Right ventricle myocardium superior (tissue), 1 donor: ENCODE results near the gene CIART. TPM values are rescaled to one million over a fixed set of nuclear protein-coding genes. Genes with fewer than 3 reads are reported as not detected.

ENCODE experiments used
- ATAC-seq: fragments of 200-7000 bp; cut with Tn5 transposase; one replicate; pipeline ENCODE4 v1.9.1; 2020; ENCODE audit warnings: mild to moderate bottlenecking; ENCODE audit not compliant: poor library complexity
- DNase-seq: peaks from one replicate; pipeline ENCODE4 v3.0.0-alpha.2; 2020
- intact Hi-C: fragments of 100-400 bp; cut with DNase I; formaldehyde crosslinking; loops from one replicate; pipeline ENCODE4 v1.11.2; 2022
- total RNA-seq: library from RNA; stranded (reverse); fragmentation: NEBNext Ultra II Directional; extraction: Animal tissue kit (Norgen Biotek cat#: 25700); gene quantifications from one replicate; pipeline ENCODE4 v1.2.1, GENCODE V29; 2021
- donor health status: DM: no; HTN: yes; CAD: no; lungs with severe emphysema.

Gene CIART
- total RNA-seq, 1 donor from 2014 or later, result 11.8 TPM

- DNase-seq (peak; percentile 57), ATAC-seq (peak; percentile 45)
- intact Hi-C loops, result no loop called here
Measured at GRCh38 chr1:150257624-150258585, 24.4 kb upstream of the CIART start, which contains the start of gene CA14. Gene CA14, plus strand, starts transcription at chr1:150257774. Its CDS starts 355 bp downstream, at chr1:150258129.

- ATAC-seq, result peak; percentile 21
- DNase-seq, result no peak
- intact Hi-C loops, result no loop called here
Measured at GRCh38 chr1:150259217-150259616, 23.1 kb upstream of the CIART start.

GRCh38 chr1:150259758-150260669, 22.3 kb upstream of the CIART start:
- DNase-seq, result no peak
- ATAC-seq, result peak; percentile 62
- intact Hi-C loops, result no loop called here

GRCh38 chr1:150261367-150261766, 21.0 kb upstream of the CIART start:
- intact Hi-C loops, result no loop called here
- ATAC-seq (no peak), DNase-seq (no peak)

- DNase-seq (no peak), ATAC-seq (no peak)
- intact Hi-C loops, result no loop called here
Measured at GRCh38 chr1:150262388-150263320, 19.7 kb upstream of the CIART start.

- DNase-seq (no peak), ATAC-seq (no peak)
- intact Hi-C loops, result no loop called here
Measured at GRCh38 chr1:150263549-150263948, 18.8 kb upstream of the CIART start.

- DNase-seq, result no peak
- intact Hi-C loops, result no loop called here
- ATAC-seq, result no peak
Measured at GRCh38 chr1:150267896-150268295, 14.5 kb upstream of the CIART start.

GRCh38 chr1:150268340-150268704, 14.0 kb upstream of the CIART start:
- peak; percentile 33 for ATAC-seq
- no peak for DNase-seq
- intact Hi-C loops, result no loop called here

- peak; percentile 98 for ATAC-seq
Measured at GRCh38 chr1:150268705-150269403, 13.5 kb upstream of the CIART start, which contains the start of gene APH1A. Gene APH1A, minus strand, starts transcription at chr1:150269016. Its CDS starts 206 bp downstream, at chr1:150268810.

GRCh38 chr1:150269451-150269850, 12.9 kb upstream of the CIART start:
- ATAC-seq, result no peak
- DNase-seq, result no peak
- intact Hi-C loops, result no loop called here

More at GRCh38 chr1:150268705-150269403, 13.5 kb upstream of the CIART start, which contains the start of gene APH1A:
- intact Hi-C loops, result no loop called here
- peak; percentile 98 for DNase-seq

- DNase-seq, result no peak
- no peak for ATAC-seq
- intact Hi-C loops, result no loop called here
Measured at GRCh38 chr1:150271291-150271959, 10.9 kb upstream of the CIART start.

- ATAC-seq (no peak), DNase-seq (no peak)
- intact Hi-C loops, result no loop called here
Measured at GRCh38 chr1:150273311-150273710, 9.0 kb upstream of the CIART start.

GRCh38 chr1:150280138-150280707, 2.1 kb upstream of the CIART start:
- ATAC-seq, result no peak
- intact Hi-C loops, result no loop called here

GRCh38 chr1:150281221-150281757, 1.1 kb upstream of the CIART start:
- intact Hi-C loops, result no loop called here
- ATAC-seq, result peak; percentile 78
- DNase-seq, result peak; percentile 85

More at GRCh38 chr1:150280138-150280707, 2.1 kb upstream of the CIART start:
- DNase-seq, result no peak

- ATAC-seq (peak; percentile 17), DNase-seq (no peak)
- intact Hi-C loops, result no loop called here
Measured at GRCh38 chr1:150282558-150282958, 204 bp downstream of the CIART start.

- ATAC-seq (no peak), DNase-seq (no peak)
- intact Hi-C loops, result no loop called here
Measured at GRCh38 chr1:150283260-150283659, 906 bp downstream of the CIART start.
